ENCODE data around the gene KCNN3. TPM values are rescaled to one million over a fixed set of nuclear protein-coding genes. Genes with fewer than 3 reads are reported as not detected.
A peak's percentile ranks its signal among the peaks of the same experiment; 100 is the strongest.

KCNN3 gene
- total RNA-seq, 2 experiments from 2014 or later, result 0.11 TPM; not detected in 1

DNA sequence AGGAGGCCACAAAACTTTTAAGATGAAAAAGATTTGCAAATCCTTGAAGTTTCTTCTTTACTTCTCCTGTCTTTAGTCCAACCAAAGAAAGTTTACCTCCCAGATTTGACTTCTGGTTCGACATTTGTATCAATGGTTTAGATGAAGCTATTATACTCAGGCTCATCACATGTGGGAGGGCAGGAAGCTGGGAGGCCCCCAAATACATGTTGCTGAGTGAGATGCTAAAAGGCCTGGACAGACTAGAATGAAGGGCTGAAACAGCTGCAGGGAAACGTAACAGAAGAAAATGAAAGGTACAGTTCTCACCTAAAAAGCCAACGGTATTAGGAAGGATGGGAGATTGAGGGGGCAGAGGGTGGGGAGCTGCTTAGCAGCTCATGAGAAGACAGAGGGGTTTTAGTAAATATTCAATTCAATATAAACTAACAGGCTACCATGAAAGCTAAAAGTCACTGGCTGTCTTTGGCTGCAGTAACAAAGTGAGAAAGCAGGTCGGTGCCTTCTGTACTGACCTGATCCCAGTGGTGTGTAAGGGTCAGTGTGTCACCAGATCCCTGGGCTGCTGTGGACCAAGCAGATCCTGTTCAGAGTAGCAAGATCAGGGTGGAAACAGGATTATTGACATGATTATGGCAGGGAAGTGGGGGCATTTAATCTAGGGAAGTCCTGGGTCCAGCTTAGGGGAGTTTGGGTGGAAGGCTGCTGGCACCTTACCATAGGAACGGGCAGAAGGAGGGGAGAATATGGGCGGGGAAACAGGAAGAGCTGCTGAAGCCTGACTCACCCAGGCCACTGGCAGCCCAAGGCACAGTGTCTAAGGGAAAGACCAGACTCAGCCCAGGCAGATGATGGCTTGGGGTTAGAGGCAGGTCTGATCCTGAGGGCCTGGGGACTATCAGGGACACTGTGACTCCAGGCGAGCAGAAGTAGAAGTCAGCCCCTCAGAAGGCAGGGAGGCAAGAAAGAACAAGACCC is 60.4 kb downstream of the KCNN3 start:
- intact Hi-C loops (cut with micrococcal nuclease), result no loop called here
- Mint-ChIP-seq H3K27ac (peak overlapping the region; percentile 80), H3K4me1 (ENCODE audit: low read depth) (peaks cover 18% of the 10 kb centered on the region), H3K9me3 (no peaks in the 10 kb centered on the region), H3K4me3 (no peak overlapping the region), H3K27me3 (peaks cover 2% of the 10 kb centered on the region), H3K36me3 (ENCODE audit: low read depth) (no peaks in the 10 kb centered on the region)
- ChIA-PET CTCF (interaction anchor here (0.7 to 1.7 kb wide), 7 partner anchors 9 to 274 kb away, joined by 3 to 5 read pairs (median 3); no protein-coding TSS in a partner anchor), POLR2A (no interaction called here)
- ATAC-seq, result peak; percentile 76
- TF ChIP-seq, protein P1, sequence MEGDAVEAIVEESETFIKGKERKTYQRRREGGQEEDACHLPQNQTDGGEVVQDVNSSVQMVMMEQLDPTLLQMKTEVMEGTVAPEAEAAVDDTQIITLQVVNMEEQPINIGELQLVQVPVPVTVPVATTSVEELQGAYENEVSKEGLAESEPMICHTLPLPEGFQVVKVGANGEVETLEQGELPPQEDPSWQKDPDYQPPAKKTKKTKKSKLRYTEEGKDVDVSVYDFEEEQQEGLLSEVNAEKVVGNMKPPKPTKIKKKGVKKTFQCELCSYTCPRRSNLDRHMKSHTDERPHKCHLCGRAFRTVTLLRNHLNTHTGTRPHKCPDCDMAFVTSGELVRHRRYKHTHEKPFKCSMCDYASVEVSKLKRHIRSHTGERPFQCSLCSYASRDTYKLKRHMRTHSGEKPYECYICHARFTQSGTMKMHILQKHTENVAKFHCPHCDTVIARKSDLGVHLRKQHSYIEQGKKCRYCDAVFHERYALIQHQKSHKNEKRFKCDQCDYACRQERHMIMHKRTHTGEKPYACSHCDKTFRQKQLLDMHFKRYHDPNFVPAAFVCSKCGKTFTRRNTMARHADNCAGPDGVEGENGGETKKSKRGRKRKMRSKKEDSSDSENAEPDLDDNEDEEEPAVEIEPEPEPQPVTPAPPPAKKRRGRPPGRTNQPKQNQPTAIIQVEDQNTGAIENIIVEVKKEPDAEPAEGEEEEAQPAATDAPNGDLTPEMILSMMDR (IDR thresholded peaks at IDR 0.05), result no peak
- peak; percentile 37 for DNase-seq

DNA sequence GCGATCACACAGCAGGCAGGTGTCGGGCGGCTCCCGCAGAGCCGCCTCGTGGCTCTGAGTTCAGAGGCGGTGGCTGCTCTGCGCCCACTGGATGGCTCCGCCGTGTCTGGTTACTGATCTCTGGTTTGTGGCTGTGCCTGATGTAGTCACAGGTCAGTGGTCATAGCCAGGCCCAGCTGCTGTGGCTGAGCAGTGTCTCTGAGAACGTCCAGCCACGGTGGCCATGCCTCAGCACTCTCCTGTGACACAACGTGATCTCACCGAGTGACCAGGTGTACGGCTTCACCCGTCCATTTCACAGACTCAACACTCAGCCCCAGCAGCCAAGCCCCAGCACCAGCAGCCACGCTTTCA is 61.2 kb downstream of the KCNN3 start:
- DNase-seq, result no peak
- no peak for ATAC-seq
- ChIA-PET CTCF (interaction anchor here (0.9 to 1.7 kb wide), 5 partner anchors 10 to 273 kb away, joined by 3 to 5 read pairs (median 3); no protein-coding TSS in a partner anchor), POLR2A (interaction anchor here (1.0 kb wide), 1 partner anchor 66 kb away, joined by 3 read pairs; no protein-coding TSS in a partner anchor)
- Mint-ChIP-seq H3K4me1 (ENCODE audit: low read depth) (peaks cover 18% of the 10 kb centered on the region), H3K9me3 (no peaks in the 10 kb centered on the region), H3K27me3 (peaks cover 4% of the 10 kb centered on the region), H3K27ac (no peak overlapping the region), H3K36me3 (ENCODE audit: low read depth) (no peaks in the 10 kb centered on the region), H3K4me3 (no peak overlapping the region)
- TF ChIP-seq, protein P1 (IDR thresholded peaks at IDR 0.05), result no peak
- intact Hi-C loops (cut with micrococcal nuclease), result no loop called here

DNA sequence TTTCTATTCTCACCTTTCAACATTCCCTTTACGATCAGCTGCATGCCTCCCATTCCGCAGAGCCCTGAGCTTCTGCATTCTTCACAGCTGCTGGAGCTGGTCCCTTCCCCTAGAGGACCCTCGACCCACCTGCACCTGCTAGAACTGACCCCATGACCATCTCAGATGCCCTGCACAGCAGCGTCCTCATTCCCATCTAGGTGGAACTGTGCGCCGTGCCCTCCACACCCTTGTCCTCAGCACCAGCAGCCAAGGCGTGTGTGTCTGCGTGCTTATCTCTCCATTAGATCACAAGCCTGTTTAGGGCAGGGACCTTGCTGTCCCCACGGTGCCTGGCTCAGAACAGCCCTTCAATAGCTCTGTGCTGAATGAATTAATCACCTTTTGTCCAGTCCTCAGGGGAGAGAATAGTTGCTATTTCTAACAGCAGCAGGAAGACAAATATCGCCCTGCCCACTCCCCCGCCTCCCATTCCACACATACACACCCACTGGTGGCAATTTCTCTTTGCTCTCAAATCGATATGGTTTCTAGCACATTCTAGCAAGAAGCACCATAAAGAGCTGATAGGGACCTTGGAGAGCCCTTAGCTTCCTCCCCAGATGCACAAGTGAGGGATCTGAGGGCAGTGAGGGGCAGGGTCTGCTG is 61.7 kb downstream of the KCNN3 start:
- intact Hi-C loops (cut with micrococcal nuclease), result no loop called here
- CTCF ChIA-PET, result interaction anchor here (0.9 to 1.7 kb wide), 2 partner anchors 48 to 273 kb away, joined by 3 to 5 read pairs; no protein-coding TSS in a partner anchor
- POLR2A ChIA-PET, result interaction anchor here (1.0 kb wide), 2 partner anchors 14 to 66 kb away, joined by 3 read pairs; no protein-coding TSS in a partner anchor

DNA sequence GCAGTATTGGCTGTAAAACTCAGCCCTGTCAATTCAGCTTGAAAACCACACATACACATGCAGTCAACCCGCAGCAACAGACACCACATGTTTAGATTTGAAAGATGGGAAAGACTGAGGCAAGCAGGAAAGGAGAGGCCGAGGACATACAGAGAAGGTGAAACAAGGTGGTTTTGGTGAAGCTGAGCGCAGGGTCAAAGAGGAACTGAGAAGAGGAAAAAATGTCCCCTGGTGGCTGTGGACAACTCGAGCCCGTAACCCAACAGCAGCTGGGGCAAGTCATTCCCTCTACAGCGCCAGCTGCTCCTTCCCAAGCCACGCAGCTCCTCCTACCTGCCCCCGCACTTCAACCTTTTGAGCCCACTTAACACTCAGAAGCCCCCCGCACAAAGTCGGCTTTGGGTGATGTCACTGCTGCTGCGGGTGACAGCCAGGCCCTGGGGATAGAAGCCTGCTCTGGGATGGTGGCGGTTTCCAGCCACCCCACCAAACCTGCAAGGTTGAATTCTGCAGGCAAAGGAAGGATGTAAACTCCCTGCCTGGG is 63.0 kb downstream of the KCNN3 start:
- TF ChIP-seq, protein P1 (IDR thresholded peaks at IDR 0.05), result no peak
- Mint-ChIP-seq H3K4me3 (no peak overlapping the region), H3K36me3 (ENCODE audit: low read depth) (no peaks in the 10 kb centered on the region), H3K27me3 (peaks cover 5% of the 10 kb centered on the region), H3K9me3 (no peaks in the 10 kb centered on the region), H3K4me1 (ENCODE audit: low read depth) (peaks cover 18% of the 10 kb centered on the region), H3K27ac (no peak overlapping the region)
- no peak for ATAC-seq
- CTCF ChIA-PET, result no interaction called here
- POLR2A ChIA-PET, result interaction anchor here (1.0 to 2.6 kb wide), 2 partner anchors 13 to 15 kb away, joined by 3 to 6 read pairs; no protein-coding TSS in a partner anchor
- DNase-seq, result no peak
- intact Hi-C loops (cut with micrococcal nuclease), result no loop called here

More for the DNA sequence above, 61.7 kb downstream of the KCNN3 start:
- no peak overlapping the region for H3K27ac Mint-ChIP-seq
- peaks cover 5% of the 10 kb centered on the region for H3K27me3 Mint-ChIP-seq
- no peaks in the 10 kb centered on the region for H3K36me3 Mint-ChIP-seq (ENCODE audit: low read depth)
- no peaks in the 10 kb centered on the region for H3K9me3 Mint-ChIP-seq
- H3K4me3 Mint-ChIP-seq, result no peak overlapping the region
- DNase-seq, result no peak
- TF ChIP-seq, protein P1 (IDR thresholded peaks at IDR 0.05), result no peak
- H3K4me1 Mint-ChIP-seq (ENCODE audit: low read depth), result peaks cover 18% of the 10 kb centered on the region
- ATAC-seq, result no peak

Data from activated CD8-positive, alpha-beta T cell treated with anti-CD3 and anti-CD28 coated beads for 36 hours (primary cell).